SK-N-SH (cell line): ENCODE data around the gene ZNF594.
"Not testable (repeated sequence)": the region's sequence is repeated elsewhere in the genome, so short reads cannot be mapped to it uniquely, and the experiment has no call there.

Experiments
- CTCF ChIP-seq: fragments of 200-600 bp; sonication (generic); IDR thresholded peaks from 2 replicates; pipeline ENCODE4 v1.6.1; 2017; ENCODE audit warnings: antibody characterized with exemption, mild to moderate bottlenecking, moderate library complexity
- FOSL2 ChIP-seq: IDR thresholded peaks from 2 replicates; pipeline ENCODE4 v1.4.0; 2012; ENCODE audit warnings: low read depth, mild to moderate bottlenecking, moderate library complexity, borderline replicate concordance
- MAX ChIP-seq: IDR thresholded peaks from 2 replicates; pipeline ENCODE4 v1.4.0; 2012; ENCODE audit warnings: low read depth
- POLR2AphosphoS5 ChIP-seq: IDR thresholded peaks from 2 replicates; pipeline ENCODE4 v1.6.1; 2012; ENCODE audit warnings: low read depth, low read length
- RFX5 ChIP-seq: IDR thresholded peaks from 2 replicates; pipeline ENCODE4 v1.6.1; 2012; ENCODE audit warnings: mild to moderate bottlenecking, improper control_type of control experiment, low read length
- SMC3 ChIP-seq: IDR thresholded peaks from 2 replicates; pipeline ENCODE4 v1.6.1; 2012; ENCODE audit warnings: low read depth, low read length, improper control_type of control experiment

- not testable (repeated sequence) for TF ChIP-seq POLR2AphosphoS5, CTCF, RFX5, SMC3, FOSL2, MAX
Measured at GRCh38 chr17:5136580-5137412, 54.9 kb downstream of the ZNF594 start.
